IPS-15b (cell line): ENCODE results near the gene TXNDC16.

Source experiments
- H3K27me3 ChIP-seq: one replicate; pipeline ENCODE4 v1.6.1; 2013; ENCODE audit warnings: low read length; ENCODE audit not compliant: control insufficient read depth, insufficient read depth
- H3K36me3 ChIP-seq: one replicate; pipeline ENCODE4 v1.6.1; 2013; ENCODE audit warnings: low read length; ENCODE audit not compliant: control insufficient read depth, insufficient read depth
- H3K4me1 ChIP-seq: one replicate; pipeline ENCODE4 v1.6.1; 2013; ENCODE audit warnings: mild to moderate bottlenecking, low read length; ENCODE audit not compliant: control insufficient read depth, insufficient read depth
- H3K4me3 ChIP-seq: one replicate; pipeline ENCODE4 v1.5.1; 2013; ENCODE audit warnings: low read depth, low read length
- H3K9ac ChIP-seq: one replicate; pipeline ENCODE4 v1.6.1; 2013; ENCODE audit warnings: low read depth, mild to moderate bottlenecking, low read length
- H3K9me3 ChIP-seq: one replicate; pipeline ENCODE4 v1.6.1; 2013; ENCODE audit warnings: mild to moderate bottlenecking, low read length; ENCODE audit not compliant: control insufficient read depth, insufficient read depth

The TXNDC16 gene

GRCh38 chr14:52439476-52439875 lies 112.8 kb downstream of the TXNDC16 start:
- Histone ChIP-seq H3K4me3 (no peak overlapping the region), H3K36me3 (no peaks in the 10 kb centered on the region), H3K4me1 (no peaks in the 10 kb centered on the region)

DNA sequence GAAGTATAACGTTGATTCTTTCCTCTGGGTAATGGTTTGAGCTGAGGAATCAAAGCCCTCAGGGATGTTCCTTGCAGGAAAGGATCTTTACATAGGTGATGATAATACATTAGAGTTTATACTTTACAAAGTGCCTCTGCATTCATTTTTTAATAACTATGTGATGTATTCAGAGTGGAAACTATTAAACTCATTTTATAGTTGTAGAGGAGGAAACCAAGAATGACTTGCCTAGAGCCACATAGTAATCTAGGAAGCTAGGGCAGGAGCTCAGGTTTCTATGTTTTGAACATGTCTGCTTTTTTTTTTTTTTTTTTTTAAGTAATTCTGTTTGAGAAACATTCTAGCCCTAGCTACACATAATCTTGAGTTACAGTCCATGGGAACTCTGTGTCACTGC lies 117.3 kb downstream of the TXNDC16 start:
- Histone ChIP-seq H3K4me1 (no peaks in the 10 kb centered on the region), H3K9me3 (no peaks in the 10 kb centered on the region), H3K36me3 (no peaks in the 10 kb centered on the region), H3K9ac (no peak overlapping the region), H3K4me3 (no peak overlapping the region), H3K27me3 (no peaks in the 10 kb centered on the region)

More at GRCh38 chr14:52439476-52439875, 112.8 kb downstream of the TXNDC16 start:
- no peaks in the 10 kb centered on the region for H3K9me3 ChIP-seq
- H3K27me3 ChIP-seq: no peaks in the 10 kb centered on the region
- H3K9ac ChIP-seq: no peak overlapping the region

- Histone ChIP-seq H3K4me1 (no peaks in the 10 kb centered on the region), H3K9me3 (no peaks in the 10 kb centered on the region), H3K36me3 (no peaks in the 10 kb centered on the region), H3K4me3 (no peak overlapping the region), H3K9ac (no peak overlapping the region), H3K27me3 (no peaks in the 10 kb centered on the region)
These were observed 121.8 kb downstream of the TXNDC16 start for GRCh38 chr14:52430474-52430873.

- no peaks in the 10 kb centered on the region for H3K4me1 ChIP-seq
- H3K27me3 ChIP-seq: no peaks in the 10 kb centered on the region
- no peak overlapping the region for H3K9ac ChIP-seq
- H3K36me3 ChIP-seq: no peaks in the 10 kb centered on the region
- H3K4me3 ChIP-seq: no peak overlapping the region
- no peaks in the 10 kb centered on the region for H3K9me3 ChIP-seq
These were observed 122.9 kb downstream of the TXNDC16 start for GRCh38 chr14:52429451-52429850.

DNA sequence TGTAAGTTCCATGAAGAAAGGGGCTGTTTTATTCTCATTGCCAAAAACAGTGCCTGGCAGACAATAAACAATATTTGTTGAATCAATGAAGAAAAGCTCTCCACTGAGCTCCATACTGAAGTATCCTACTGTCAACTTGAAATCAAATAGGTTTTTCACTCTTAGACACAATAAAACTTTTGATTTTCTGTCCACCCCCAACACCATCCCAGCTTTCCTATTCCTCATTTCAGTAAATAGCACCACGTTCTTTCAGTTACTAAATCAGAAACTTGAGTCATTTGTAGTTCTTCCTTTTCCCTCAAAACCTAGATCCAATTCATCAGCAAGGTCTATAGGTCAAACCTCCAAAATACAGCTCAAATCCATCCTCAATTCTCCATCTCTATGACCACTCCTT lies 124.8 kb downstream of the TXNDC16 start:
- H3K36me3 ChIP-seq: no peaks in the 10 kb centered on the region
- no peaks in the 10 kb centered on the region for H3K4me1 ChIP-seq
- H3K9me3 ChIP-seq: no peaks in the 10 kb centered on the region
- H3K4me3 ChIP-seq: no peak overlapping the region
- H3K9ac ChIP-seq: no peak overlapping the region
- no peaks in the 10 kb centered on the region for H3K27me3 ChIP-seq

DNA sequence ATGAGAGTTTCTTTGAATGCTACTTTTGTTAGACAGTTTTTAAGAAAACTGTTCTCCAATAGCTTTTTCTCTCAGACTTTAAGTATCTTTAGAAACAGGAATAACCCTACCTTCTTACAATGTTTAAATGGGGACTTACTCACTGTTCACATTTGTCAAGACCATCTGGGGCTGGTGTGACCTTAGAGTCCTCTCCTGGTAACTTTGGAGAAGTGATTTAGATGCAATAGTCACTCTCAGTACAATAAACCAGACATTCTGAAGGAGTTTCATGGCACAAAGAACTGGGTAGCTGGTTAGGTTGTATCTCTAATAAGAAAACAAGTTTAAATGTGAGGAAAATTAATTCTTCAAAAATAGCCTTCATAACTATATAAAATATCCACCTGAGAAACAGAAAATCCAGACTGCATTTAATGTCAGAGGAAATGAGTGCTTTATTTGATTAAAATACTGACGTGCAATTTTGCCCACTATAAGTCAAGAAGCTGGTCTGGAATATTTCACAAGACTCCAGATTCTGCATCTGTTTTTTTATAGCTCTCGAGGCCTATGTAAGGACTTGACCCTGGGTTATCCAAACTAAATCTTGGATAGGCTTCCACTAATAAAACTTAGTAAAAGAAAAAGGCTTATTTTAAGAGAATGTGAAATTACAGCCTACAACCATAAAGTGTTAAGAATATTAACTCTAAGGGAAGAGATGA lies 129.5 kb downstream of the TXNDC16 start:
- H3K4me1 ChIP-seq: no peaks in the 10 kb centered on the region
- no peaks in the 10 kb centered on the region for H3K36me3 ChIP-seq
- no peak overlapping the region for H3K9ac ChIP-seq

GRCh38 chr14:52417139-52417538 lies 135.2 kb downstream of the TXNDC16 start:
- Histone ChIP-seq H3K4me1 (no peaks in the 10 kb centered on the region), H3K27me3 (no peaks in the 10 kb centered on the region), H3K36me3 (no peaks in the 10 kb centered on the region), H3K9me3 (no peaks in the 10 kb centered on the region), H3K4me3 (no peak overlapping the region), H3K9ac (no peak overlapping the region)

More for the DNA sequence above, 129.5 kb downstream of the TXNDC16 start:
- Histone ChIP-seq H3K27me3 (no peaks in the 10 kb centered on the region), H3K9me3 (no peaks in the 10 kb centered on the region), H3K4me3 (no peak overlapping the region)

GRCh38 chr14:52413729-52414408 lies 138.4 kb downstream of the TXNDC16 start:
- Histone ChIP-seq H3K4me3 (no peak overlapping the region), H3K9me3 (no peaks in the 10 kb centered on the region), H3K27me3 (no peaks in the 10 kb centered on the region), H3K36me3 (no peaks in the 10 kb centered on the region), H3K9ac (no peak overlapping the region), H3K4me1 (no peaks in the 10 kb centered on the region)

DNA sequence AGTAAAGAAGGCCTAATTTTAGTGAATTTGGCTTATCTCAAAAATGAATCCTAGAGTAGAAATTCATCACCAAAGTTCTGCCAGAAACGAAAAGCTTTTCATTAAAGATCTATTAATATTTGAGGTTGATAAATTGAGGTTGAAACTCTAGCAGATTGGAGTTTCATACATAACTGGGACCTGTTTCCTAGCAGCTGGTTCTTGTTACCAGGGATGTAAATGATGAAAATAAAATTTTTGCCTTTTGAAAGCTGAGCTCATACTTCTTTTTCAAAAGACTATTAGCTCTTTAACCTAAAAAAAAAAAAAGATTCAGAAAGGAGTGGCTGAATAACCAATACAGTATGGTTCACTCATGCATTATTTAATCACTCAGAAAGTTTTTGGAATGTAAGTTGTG lies 139.9 kb downstream of the TXNDC16 start:
- Histone ChIP-seq H3K36me3 (no peaks in the 10 kb centered on the region), H3K9me3 (no peaks in the 10 kb centered on the region), H3K4me3 (no peak overlapping the region), H3K4me1 (no peaks in the 10 kb centered on the region), H3K27me3 (no peaks in the 10 kb centered on the region), H3K9ac (no peak overlapping the region)

GRCh38 chr14:52405314-52405713 lies 147.0 kb downstream of the TXNDC16 start:
- Histone ChIP-seq H3K9ac (no peak overlapping the region), H3K4me1 (no peaks in the 10 kb centered on the region)

GRCh38 chr14:52402812-52403526 lies 149.3 kb downstream of the TXNDC16 start:
- Histone ChIP-seq H3K4me1 (peaks cover 4% of the 10 kb centered on the region), H3K27me3 (no peaks in the 10 kb centered on the region), H3K4me3 (no peak overlapping the region), H3K9ac (no peak overlapping the region), H3K36me3 (no peaks in the 10 kb centered on the region), H3K9me3 (no peaks in the 10 kb centered on the region)

More at GRCh38 chr14:52405314-52405713, 147.0 kb downstream of the TXNDC16 start:
- Histone ChIP-seq H3K9me3 (no peaks in the 10 kb centered on the region), H3K4me3 (no peak overlapping the region), H3K27me3 (no peaks in the 10 kb centered on the region), H3K36me3 (no peaks in the 10 kb centered on the region)
